GM19468 (cell line): ENCODE measurements around the gene EMX2.

Source experiments
- ATAC-seq: cut with Tn5 transposase; IDR thresholded peaks from one replicate; pipeline ENCODE4 v1.9.1; 2021; ENCODE audit warnings: mild to moderate bottlenecking, moderate library complexity, moderate number of reproducible peaks; ENCODE audit not compliant: unreplicated experiment; ENCODE audit errors: extremely low read depth

Gene EMX2

DNA sequence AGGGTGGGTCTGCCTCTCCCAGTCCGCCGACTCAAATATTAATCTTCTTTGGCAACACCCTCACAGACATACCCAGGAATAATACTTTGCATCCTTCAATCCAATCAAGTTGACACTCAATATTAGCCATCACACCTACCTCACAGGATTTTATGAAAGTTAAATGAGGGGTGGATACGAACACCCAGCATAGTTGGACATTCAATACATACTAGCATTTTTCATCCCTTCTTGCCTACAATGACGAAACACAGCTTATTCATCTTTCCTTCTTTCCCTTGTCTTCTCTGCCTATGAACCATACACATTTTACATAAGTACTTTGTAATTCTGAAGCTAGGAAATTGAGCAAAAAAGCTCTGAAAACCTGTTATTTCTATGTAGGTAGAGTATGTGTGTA is 48.5 kb downstream of the EMX2 start:
- ATAC-seq: no peak

DNA sequence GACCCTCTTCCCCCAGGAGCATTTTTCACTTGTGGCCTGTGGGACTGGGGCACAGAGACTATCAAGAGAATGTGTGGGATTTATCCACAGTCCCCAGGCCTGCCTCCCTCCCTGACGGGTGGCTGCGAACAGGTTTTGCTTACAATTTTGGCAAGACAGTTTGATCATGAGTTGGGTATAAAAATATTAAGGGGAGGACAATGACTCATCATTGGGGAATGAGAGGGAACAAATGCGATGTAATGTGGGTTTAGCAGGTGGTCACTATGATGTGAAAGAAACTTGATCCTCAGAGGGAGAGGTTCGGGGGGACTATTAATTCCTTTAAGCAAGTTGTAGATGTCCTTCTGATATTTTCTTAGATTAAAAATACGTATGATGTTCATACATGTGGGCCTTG is 52.2 kb downstream of the EMX2 start:
- no peak for ATAC-seq

DNA sequence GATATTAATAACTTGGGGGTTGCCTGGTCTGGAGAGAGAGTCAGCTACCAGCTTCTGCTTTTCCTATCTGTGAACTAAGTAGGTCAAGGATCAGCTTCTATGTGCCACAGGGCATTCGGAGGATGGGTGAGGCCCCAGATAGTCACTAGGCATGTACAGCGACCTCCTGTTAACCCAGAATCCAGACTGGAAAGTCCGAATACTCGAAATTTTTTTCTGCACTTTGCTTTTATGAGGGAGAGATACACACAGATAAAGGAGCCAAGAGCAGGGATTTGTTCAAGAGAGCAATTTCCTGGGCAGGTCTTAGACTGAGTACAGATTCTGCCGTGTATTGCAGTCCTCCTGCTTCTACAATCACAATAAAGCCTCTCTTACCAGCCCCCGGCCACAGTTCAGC is 54.2 kb downstream of the EMX2 start:
- ATAC-seq: no peak

DNA sequence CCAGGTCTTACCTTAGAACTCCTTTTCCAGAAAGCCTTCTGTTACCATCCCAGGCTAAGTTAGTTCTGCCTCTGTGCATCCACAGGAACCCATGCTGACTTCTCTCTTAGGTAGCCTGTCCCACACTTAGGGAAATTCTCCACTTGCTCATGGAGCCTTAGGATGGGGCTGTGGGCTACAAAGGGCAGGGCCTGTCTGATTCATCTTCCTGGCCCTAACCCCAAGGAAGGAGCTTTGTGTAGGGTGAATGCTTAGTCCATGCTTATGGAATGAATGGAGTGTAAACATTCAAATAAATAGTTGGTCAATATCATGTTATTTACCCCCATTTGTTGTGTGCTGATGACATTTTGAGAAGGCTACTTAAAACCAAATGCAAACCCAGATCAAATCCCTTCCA is 54.7 kb downstream of the EMX2 start:
- ATAC-seq: no peak
